Measurements from ENCODE around the gene HEXB. TPM values are rescaled to one million over a fixed set of nuclear protein-coding genes. Genes with fewer than 3 reads are reported as not detected.

The HEXB gene
- total and polyA plus RNA-seq, 2 of the 13 experiments (the other 11 are each of a cell fraction or from before 2014, with no cell fraction given): 100 to 104 TPM

GRCh38 chr5:74673011-74673790 lies 11.8 kb upstream of the HEXB start (continued):
- TF ChIP-seq, protein P1, sequence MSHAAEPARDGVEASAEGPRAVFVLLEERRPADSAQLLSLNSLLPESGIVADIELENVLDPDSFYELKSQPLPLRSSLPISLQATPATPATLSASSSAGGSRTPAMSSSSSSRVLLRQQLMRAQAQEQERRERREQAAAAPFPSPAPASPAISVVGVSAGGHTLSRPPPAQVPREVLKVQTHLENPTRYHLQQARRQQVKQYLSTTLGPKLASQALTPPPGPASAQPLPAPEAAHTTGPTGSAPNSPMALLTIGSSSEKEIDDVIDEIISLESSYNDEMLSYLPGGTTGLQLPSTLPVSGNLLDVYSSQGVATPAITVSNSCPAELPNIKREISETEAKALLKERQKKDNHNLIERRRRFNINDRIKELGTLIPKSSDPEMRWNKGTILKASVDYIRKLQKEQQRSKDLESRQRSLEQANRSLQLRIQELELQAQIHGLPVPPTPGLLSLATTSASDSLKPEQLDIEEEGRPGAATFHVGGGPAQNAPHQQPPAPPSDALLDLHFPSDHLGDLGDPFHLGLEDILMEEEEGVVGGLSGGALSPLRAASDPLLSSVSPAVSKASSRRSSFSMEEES (CRISPR knock-in tag; IDR thresholded peaks at IDR 0.05): no peak
- no peak for TF ChIP-seq MIER2 (CRISPR knock-in tag; IDR thresholded peaks at IDR 0.05)
- peak; percentile 45; the same call in 1 of the 2 replicates for TF ChIP-seq RAD21 (CRISPR knock-in tag; IDR thresholded peaks at IDR 0.05)
- no peak for TF ChIP-seq FOXP1 (IDR thresholded peaks at IDR 0.05)
- no peak for TF ChIP-seq FOXP1 (CRISPR knock-in tag; IDR thresholded peaks at IDR 0.05)
- TF ChIP-seq STAG1 (CRISPR knock-in tag; IDR thresholded peaks at IDR 0.05): peak; percentile 77
- TF ChIP-seq HDAC6 (IDR thresholded peaks at IDR 0.05; ENCODE audit: low read depth, low read length): no peak
- peak; percentile 88 for TF ChIP-seq ZNF644 (CRISPR knock-in tag; IDR thresholded peaks at IDR 0.05; ENCODE audit: low read depth)
- TF ChIP-seq, protein P2, sequence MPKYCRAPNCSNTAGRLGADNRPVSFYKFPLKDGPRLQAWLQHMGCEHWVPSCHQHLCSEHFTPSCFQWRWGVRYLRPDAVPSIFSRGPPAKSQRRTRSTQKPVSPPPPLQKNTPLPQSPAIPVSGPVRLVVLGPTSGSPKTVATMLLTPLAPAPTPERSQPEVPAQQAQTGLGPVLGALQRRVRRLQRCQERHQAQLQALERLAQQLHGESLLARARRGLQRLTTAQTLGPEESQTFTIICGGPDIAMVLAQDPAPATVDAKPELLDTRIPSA (CRISPR knock-in tag; IDR thresholded peaks at IDR 0.05; ENCODE audit: borderline replicate concordance): no peak
- no peak for TF ChIP-seq ZNF674 (CRISPR knock-in tag; IDR thresholded peaks at IDR 0.05; ENCODE audit: low read depth)
- no peak for TF ChIP-seq BCL6 (CRISPR knock-in tag; IDR thresholded peaks at IDR 0.05)
- peak; percentile 51 for TF ChIP-seq SMC3 (IDR thresholded peaks at IDR 0.05; ENCODE audit: low read length)
- TF ChIP-seq YY1 (IDR thresholded peaks at IDR 0.05; ENCODE audit: insufficient read depth, insufficient replicate concordance, low read depth, low read length): peak; percentile 65
- TF ChIP-seq ZNF263 (CRISPR knock-in tag; IDR thresholded peaks at IDR 0.05): peak; percentile 30; the same call in 1 of the 2 replicates
- TF ChIP-seq KAT8 (CRISPR knock-in tag; IDR thresholded peaks at IDR 0.05): 0 out of 2 replicates have a peak, but pooled peaks have one; percentile 1
- TF ChIP-seq RAD51 (IDR thresholded peaks at IDR 0.05; ENCODE audit: borderline replicate concordance): no peak
- no peak for TF ChIP-seq ZNF430 (CRISPR knock-in tag; IDR thresholded peaks at IDR 0.05)
- TF ChIP-seq, protein P3, sequence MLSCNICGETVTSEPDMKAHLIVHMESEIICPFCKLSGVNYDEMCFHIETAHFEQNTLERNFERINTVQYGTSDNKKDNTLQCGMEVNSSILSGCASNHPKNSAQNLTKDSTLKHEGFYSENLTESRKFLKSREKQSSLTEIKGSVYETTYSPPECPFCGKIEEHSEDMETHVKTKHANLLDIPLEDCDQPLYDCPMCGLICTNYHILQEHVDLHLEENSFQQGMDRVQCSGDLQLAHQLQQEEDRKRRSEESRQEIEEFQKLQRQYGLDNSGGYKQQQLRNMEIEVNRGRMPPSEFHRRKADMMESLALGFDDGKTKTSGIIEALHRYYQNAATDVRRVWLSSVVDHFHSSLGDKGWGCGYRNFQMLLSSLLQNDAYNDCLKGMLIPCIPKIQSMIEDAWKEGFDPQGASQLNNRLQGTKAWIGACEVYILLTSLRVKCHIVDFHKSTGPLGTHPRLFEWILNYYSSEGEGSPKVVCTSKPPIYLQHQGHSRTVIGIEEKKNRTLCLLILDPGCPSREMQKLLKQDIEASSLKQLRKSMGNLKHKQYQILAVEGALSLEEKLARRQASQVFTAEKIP (CRISPR knock-in tag; IDR thresholded peaks at IDR 0.05; ENCODE audit: borderline replicate concordance): no peak
- no peak for TF ChIP-seq BRD4 (CRISPR knock-in tag; IDR thresholded peaks at IDR 0.05)
- no peak for TF ChIP-seq ZFP37 (CRISPR knock-in tag; IDR thresholded peaks at IDR 0.05; ENCODE audit: borderline replicate concordance)
- no peak for TF ChIP-seq FIP1L1 (IDR thresholded peaks at IDR 0.05; ENCODE audit: borderline replicate concordance, insufficient read depth, low read depth, low read length)
- no peak for TF ChIP-seq FOXK2 (IDR thresholded peaks at IDR 0.05)
- no peak for TF ChIP-seq ZNF264 (CRISPR knock-in tag; IDR thresholded peaks at IDR 0.05)
- TF ChIP-seq, protein P4, sequence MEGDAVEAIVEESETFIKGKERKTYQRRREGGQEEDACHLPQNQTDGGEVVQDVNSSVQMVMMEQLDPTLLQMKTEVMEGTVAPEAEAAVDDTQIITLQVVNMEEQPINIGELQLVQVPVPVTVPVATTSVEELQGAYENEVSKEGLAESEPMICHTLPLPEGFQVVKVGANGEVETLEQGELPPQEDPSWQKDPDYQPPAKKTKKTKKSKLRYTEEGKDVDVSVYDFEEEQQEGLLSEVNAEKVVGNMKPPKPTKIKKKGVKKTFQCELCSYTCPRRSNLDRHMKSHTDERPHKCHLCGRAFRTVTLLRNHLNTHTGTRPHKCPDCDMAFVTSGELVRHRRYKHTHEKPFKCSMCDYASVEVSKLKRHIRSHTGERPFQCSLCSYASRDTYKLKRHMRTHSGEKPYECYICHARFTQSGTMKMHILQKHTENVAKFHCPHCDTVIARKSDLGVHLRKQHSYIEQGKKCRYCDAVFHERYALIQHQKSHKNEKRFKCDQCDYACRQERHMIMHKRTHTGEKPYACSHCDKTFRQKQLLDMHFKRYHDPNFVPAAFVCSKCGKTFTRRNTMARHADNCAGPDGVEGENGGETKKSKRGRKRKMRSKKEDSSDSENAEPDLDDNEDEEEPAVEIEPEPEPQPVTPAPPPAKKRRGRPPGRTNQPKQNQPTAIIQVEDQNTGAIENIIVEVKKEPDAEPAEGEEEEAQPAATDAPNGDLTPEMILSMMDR (CRISPR knock-in tag; IDR thresholded peaks at IDR 0.05): peak; percentile 58
- TF ChIP-seq, protein P5, sequence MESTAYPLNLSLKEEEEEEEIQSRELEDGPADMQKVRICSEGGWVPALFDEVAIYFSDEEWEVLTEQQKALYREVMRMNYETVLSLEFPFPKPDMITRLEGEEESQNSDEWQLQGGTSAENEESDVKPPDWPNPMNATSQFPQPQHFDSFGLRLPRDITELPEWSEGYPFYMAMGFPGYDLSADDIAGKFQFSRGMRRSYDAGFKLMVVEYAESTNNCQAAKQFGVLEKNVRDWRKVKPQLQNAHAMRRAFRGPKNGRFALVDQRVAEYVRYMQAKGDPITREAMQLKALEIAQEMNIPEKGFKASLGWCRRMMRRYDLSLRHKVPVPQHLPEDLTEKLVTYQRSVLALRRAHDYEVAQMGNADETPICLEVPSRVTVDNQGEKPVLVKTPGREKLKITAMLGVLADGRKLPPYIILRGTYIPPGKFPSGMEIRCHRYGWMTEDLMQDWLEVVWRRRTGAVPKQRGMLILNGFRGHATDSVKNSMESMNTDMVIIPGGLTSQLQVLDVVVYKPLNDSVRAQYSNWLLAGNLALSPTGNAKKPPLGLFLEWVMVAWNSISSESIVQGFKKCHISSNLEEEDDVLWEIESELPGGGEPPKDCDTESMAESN (CRISPR knock-in tag; conservative IDR thresholded peaks at IDR 0.05): no peak

Measured in HepG2 (cell line).